NCI-H446 (cell line): ENCODE data around the gene TSEN2.
"Not testable (repeated sequence)": the region's sequence is repeated elsewhere in the genome, so short reads cannot be mapped to it uniquely, and the experiment has no call there.

ENCODE experiments used
- DNase-seq, 2 experiments: peaks; one replicate each; lab custom pipeline; 2025; lab: John Stamatoyannopoulos, UW

TSEN2 gene

DNA sequence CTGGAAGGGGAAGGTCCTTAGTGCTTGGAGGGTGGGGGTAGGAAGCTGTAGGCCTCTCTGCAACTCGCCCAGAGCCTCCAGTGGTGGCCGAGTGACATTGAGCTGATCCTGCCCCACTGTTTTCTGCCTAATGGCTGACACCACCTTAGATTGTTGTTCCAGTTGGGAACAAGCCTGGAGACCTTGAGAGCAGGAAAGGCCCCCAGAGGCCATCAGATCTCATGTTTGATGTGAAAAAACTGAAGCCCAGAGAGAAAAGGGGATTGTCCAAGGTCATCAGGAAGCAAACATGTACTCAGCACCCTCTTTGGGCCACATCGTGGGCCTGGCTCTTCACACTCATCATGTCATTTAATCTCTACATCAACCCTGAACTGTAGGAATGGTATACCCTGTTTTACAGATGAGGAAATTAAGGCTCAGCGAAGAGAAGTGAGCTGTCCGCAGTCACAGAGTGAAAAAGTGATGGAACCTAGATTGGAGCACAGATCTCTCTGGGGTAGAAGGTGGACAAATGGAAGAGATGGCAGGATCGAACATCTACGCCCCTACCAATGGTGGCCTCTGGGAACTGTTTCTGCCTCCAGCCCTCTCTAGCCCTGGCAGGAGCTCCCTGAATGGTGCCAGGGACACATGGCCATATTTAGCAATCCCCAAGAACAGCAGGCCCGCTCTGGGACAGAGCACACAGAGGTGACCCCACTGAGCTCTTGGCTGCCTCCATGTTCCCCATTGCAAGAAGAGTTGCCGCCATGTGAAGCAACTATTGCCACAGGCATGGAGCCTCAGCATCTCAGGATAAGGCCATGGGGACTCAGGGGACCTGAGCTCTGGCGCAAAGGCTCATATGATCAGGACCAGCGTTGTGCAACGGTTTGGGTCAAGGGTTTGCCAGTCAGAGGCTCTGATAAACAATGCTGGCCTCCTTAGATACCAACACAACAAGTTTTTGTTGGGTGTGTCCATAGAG is 31.6 kb upstream of the TSEN2 start:
- no peak for DNase-seq

DNA sequence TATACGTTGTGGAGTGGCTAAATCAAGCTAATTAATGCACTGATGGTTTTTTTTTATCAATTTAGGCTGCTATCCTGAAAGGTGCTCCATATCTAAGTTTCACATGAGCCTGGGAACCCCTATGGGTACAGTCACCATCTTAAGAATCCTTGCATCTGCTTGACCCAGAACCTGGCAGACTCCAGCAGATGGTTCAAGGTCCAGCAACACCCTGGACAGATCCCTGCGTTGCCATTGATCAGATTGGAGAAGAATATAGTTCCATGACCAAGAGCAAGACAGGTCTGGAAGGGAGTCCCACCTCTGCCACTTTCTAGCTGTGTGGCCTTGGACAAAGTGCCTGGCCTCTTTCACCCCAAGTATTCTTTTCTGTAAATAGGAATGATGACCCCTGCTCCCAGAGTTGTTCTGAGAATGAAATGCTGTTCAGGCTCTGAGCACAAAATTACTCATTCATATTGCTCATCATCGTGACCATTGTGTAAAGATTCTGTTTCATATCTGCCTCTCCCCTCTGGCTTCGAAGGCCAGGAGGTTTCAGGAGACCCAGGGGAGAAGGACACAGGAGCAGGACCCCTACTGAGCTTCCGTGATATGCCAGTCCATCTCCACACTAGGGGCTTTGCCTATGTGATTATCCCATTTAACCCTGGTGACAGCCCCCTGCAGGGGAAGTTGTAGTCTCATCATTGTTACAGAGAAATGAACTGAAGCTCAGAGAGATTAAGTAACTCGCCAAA is 30.0 kb upstream of the TSEN2 start:
- DNase-seq, result no peak

DNA sequence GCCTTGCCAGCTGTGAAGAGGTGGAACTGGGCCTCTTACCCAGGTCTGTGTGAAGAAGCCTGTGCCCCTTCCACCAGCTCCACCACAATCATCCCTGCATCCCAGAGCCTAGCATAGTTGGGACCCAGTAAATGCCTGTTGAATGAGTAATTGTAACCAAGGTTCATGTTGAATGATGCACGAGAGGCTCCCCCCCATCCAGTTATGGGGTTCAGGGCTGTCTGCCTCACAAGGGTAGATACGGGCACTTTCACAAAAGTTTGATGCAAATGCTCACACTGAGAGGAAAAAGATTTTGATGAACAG is 29.5 kb upstream of the TSEN2 start:
- DNase-seq, result no peak

DNA sequence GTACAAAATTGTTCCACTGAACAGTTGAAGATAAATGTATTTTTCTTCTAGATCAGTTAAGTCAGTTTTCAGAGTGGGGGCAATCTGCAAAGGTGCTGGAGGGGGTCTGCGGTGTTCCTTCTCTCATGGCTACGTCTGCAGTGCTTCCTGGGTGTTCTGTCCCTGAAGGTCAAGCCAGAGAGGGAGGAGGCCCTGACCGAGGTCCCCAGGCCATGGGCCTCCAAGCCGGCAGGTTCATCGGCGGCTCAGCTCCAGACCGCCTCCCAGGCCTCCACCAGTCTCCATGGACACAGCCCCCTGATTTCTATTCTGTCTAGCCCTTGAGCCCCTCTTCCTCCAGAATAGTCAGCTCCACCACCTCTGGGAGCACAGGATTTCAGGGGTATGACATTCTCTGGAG is 28.5 kb upstream of the TSEN2 start:
- DNase-seq, result no peak

DNA sequence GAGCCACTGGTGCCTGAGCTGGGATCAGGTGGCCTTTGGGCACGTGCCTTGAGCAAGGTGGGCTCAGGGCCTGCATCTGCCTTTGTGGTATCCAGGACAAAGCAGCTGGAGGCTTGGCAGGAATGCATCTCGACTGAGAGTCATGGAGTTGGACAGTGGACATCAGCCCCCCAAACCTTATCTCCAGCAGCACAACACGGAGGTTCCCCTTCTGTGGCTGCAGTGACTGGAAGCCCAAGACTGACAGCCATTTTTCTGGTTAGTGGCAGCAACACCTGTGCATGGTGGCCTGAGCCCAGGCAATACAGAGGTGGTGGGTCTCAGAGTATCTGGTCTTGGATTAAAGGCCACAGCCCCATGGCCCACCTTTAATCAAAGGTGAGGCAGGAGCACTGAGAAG is 27.8 kb upstream of the TSEN2 start:
- no peak for DNase-seq

DNA sequence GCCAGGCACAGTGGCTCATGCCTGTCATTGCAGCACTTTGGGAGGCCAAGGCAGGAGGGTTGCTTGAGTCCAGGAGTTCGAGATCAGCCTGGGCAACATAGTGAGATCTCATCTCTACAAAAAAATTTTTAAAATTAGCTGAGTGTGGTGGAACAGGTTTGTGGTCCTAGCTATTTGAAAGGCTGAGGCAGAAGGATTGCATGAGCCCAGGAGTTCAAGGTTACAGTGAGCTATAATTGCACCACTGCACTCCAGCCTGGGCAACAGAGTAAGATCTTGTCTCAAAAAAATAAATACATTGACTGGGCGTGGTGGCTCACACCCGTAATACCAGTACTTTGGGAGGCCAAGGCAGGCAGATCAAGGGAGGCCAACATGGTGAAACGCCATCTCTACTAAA is 26.9 kb upstream of the TSEN2 start:
- not testable (repeated sequence) for DNase-seq

DNA sequence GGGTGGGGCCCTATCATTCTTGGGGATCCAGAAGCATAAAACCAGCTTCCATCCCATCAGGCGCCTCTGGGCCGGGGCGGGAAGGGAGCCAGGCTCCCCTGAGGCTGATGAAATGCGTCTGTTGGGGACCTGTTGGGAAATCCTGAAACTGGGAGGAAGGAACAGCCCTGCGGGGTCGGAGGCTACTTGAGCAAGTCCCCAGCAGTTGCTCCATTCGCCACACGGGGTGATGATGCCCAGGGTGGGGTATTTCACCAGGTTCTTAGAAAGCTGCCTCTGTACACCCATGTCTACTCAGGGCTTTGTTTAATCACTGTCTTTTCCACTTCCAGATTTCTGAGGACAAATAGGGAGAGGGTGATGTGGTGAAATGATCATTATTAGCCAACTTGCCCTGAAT is 25.4 kb upstream of the TSEN2 start:
- DNase-seq, result no peak

DNA sequence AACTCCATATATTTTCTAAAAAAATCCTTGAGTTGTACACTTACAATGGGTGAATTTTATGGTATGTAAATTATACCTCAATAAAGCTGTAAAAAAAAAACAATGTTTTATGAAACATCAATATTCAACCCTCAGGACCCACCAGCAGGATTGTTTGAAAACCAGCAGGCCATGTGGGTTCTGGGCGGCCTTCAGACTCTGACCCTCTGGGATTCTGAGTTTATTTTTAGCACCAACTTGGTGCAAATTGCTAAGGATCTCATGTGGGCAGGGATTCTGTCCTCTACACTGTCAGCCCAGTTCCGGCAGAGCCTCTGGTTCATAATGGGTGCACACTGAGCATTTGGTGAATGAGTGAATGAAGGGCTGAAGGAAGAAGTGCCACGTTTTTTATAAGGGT is 24.2 kb upstream of the TSEN2 start:
- DNase-seq, result no peak

DNA sequence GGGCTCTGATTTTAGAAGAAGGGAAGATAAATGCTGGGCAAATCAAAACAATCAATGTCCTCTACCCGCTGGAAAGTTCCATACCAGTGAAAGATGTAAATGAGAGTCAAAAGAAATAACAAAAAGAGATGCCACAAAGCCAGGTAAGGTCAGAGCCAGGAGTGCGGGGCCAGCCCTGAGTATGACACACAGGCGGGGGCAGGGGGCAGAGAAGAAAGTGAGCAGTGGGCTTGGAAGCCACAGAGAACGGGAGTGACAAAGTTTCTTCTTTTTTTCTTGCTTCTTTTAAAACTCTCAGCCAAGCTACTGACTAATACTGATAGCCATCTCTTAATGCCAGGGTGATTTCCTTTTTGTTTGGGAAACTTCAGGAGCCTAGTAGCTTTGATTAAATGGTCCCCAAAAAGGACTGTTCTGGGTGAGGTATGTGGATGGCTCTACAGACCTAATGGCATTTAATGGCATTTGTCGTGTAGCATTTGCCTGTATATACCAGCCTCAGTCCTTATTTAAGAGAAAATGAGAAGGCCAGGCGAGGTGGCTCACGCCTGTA is 23.1 kb upstream of the TSEN2 start:
- no peak for DNase-seq

DNA sequence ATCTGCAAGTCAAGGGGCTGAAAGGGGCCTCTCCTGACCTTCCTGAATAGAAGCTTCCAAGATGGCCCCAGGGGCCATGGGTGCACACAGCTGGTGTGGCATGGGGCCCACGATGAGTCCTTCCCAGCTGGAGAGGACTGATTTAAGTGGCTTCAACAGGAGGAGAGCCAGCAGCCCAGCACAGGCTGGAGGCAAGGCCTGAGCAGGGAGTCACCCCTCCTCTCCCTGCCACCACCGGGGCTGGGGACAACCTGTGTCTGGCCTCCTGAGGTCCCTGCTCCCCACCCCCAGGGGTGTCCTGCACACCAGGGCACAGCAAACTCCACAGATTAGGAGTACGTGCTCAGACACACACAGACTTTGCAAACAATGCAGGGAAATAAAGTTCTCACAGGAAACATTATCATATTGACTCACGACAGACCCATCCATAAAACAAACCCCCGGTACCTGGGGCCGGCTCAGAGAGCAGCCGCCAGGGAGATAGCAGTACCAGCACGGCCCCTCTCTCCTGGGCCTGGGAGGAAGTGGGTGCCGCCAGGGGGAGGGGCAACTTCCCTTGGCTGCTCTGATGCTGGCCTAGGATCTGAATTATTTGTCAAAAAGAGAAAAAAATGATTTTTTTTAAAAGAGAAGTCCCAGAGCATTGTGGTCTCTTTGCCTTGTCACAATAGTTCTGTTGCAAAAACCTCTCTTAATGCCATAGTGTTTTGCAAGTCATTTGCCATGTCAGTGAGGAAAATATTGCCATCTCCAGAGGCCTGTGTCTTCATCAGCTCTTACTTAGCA is 21.9 kb upstream of the TSEN2 start:
- no peak for DNase-seq

DNA sequence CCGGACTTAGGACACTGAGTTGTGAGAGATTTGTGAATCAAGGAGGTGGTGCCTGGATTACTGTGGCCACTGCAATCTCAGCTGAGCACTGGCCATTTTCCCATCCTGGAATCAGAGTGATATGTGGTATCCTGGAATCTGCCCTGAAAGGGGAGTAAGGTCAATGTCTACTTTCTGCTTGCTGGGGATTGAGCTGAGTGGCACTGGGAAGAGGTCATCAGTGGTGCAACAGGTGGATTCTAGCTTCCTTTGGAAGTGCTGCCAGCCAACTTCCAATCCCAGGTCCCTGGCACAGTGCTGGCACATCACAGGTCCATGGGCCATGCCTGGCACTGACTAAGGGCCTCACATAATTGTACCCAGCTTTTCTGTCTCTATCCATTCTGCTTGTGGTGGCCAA is 20.6 kb upstream of the TSEN2 start:
- DNase-seq, result no peak

DNA sequence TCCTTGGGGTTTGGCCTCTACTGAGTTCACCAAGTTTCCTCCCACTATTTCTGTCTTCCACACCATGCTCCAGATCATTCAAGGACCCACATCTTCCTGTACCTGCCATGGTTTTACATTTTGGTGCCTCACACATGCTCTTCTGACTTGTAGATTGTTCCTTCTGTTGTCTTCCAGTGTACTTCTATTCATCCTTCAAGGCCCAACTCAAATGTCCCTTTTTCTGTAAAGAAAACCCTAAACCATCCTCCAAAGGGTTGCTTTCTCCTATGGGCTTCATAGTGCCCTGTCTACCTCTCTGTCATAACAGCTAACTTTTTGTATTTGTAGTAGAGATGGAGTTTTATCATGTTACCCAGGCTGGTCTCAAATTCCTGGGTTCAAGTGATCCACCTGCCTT is 20.1 kb upstream of the TSEN2 start:
- no peak for DNase-seq

DNA sequence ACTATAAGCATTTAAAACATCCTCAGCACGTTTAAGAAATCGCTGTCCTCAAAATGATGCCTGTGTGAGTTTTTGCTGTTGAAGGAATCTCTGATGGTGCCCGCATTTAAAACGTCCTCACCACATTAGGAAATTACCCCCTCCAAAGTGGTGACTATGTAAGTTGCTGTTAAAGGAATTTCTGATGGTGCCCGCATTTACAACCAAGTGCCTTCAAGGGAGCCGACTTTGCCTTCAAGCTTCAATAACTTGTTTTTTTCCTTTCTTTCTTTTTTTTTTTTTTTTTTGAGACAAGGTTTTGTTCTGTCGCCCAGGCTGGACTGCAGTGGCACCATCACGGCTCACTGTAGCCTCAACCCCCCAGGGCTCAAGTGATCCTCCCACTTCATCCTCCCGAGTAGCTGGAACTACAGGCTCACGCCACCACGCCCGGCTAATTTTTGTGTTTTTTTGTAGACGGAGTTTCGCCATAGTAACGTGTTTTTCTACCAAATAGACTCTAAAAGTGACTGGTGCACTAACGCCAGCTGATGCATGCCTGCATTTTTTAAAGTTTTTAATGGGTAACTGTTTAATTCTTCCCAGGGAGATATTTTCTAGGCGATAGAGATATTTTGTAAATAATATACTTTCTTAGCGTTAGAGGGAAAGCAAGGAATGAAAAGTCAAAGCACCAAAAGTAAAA is 19.0 kb upstream of the TSEN2 start:
- no peak for DNase-seq

DNA sequence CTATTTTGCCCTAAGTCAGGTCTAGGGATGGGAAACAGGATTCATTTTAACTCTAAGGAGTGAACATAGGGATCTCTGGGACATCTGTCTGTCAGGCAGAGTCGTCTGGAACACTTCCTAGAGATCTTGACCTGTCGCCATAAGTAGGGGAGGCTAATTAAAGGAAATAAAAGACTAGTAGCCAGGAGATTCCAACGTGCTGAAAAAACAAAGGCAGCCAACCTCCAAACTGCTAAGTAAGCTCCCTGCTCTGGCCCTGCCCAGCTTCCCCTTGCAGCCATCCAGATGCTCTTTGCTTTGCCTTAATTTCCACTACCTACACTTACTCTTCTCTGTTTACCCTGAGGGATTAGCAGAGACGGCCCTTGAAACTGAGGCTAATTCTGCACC is 18.4 kb upstream of the TSEN2 start:
- no peak for DNase-seq

DNA sequence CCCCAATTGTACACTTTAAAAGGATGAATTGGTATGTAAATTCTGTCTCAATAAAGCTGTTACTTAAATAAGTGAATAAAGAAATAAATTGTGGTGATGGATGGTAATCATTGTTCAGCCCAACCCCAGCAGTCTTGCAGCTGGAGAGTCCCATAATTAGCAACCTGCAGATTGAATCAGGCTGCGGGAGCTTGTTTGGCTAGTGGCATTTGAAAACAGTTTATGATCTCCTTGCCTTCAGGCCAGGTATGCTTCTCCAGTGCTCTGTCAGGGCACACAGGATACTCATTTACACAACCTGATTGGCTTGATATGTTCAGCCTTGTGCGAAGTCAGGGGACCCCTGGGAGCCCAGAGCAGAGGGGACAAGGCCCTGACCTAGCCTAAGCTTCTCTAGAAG is 16.5 kb upstream of the TSEN2 start:
- DNase-seq, result no peak

DNA sequence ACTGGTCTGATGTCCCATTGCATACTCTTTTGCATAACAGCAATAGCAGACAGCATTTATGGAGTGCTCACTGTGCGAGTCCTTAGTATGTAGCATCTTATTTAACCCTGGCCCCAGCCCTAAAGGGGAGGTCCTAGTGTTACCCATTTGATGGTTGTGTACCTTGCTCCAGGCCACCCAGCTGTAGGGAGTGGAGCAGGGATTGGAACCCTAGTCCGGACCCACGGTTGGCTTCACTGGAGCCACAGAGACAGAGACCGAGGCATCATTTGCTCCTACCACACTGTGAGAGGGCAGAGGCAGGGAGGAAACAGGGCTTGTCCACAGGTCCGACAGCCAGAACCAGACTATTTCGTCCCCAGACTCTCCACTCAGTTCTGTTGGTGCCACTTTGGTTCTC is 16.0 kb upstream of the TSEN2 start:
- no peak for DNase-seq

DNA sequence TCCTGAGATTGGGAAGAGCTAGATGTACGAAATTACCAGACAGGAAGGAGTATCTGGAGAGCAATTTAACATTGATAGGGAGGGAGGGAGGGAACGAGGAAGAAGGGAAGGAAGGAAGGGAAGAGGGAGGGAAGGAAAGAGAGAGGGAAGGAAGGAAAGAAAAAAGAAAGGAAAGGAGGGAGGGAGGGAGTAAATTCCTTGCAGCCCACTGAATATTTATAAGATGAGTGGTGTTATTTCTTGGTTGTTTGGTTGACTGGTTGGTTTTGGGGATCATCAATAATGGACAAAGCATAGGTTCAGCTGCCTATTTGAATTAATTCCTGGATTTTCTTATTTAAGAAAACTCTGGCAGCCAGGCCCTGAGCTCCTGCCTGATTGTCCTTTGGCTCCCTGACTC is 15.5 kb upstream of the TSEN2 start:
- no peak for DNase-seq

DNA sequence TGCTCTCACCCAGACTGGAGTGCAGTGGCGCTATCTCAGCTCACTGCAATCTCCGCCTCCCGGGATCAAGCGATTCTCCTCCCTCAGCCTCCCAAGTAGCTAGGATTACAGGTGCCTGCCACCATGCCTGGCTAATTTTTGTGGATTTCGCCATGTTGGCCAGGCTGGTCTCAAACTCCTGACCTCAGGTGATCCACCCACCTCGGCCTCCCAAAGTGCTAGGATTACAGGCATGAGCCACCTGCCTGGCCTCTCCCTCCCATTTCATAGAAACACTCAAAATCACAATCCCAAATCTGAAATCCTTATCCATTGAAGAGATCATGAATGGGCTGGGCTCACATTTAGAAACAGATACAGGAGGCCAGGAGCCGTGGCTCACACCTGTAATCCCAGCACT is 15.1 kb upstream of the TSEN2 start:
- not testable (repeated sequence) for DNase-seq

DNA sequence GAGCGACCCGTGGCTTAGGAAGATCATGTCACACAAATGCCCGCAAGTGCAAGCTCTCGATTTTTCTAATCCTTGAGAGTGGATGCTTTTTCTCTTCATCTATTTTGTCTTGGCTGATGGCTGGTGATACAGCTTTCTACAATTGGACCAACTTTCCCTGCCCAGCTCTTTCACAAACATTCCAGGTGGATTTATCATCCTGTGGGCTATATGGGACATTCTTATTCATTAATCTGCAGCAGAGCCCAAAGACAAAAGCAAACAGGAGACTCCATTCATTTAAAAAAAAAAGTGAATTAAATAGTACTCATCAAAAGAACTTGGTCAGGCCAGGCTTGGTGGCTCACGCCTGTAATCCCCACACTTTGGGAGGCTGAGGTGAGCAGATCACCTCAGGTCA is 14.2 kb upstream of the TSEN2 start:
- DNase-seq, result no peak

DNA sequence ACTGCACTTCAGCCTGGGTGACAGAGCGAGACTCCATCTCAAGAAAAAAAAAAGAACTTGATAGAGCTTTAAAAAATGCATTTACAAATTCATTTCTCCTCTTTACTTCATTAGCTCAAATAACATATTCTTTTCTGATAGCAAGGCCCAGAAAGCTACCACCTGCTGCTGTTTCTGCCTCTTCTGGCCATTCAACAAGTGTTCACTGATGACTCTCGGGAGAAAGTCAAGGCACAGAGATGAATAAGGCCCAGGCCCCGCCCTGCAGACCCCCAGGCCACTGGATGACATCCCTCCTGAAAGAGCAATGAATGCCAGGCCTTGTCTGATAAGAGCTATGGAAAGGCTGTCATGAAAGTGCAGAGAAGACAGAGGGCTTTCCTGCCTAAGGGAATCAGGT is 13.6 kb upstream of the TSEN2 start:
- DNase-seq, result no peak

DNA sequence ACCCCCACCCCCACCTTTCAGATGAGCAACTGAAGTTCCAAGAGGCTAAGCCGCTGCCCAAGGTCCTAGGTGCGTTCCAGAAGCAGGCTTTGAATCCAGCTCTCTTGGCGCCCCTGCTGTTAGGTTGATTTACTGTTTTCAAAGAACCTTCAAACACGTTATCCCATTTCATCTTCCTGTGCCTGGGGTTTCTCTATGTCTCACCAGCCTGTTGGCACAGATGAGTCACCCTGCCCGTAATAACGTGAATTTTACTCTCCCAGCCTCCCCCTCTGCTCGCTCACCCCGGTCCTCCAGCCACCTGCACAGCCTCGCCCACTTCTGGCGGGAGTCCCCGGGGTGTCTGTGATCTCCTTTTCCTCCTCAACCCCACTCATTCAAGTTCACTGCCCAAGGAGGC is 13.0 kb upstream of the TSEN2 start:
- no peak for DNase-seq
